Measurements from ENCODE around the gene KIRREL3.

The KIRREL3 gene

GRCh38 chr11:126544108-126545056, 456.2 kb downstream of the KIRREL3 start:
- DNase-seq (ENCODE audit: low spot score) (no peak), FAIRE-seq (no peak)

- no peak for FAIRE-seq
- no peak for DNase-seq (ENCODE audit: low spot score)
Measured at GRCh38 chr11:126543691-126544090, 456.9 kb downstream of the KIRREL3 start.

GRCh38 chr11:126542334-126543015, 458.1 kb downstream of the KIRREL3 start:
- FAIRE-seq: no peak
- no peak for DNase-seq (ENCODE audit: low spot score)

GRCh38 chr11:126538071-126538470, 462.5 kb downstream of the KIRREL3 start:
- DNase-seq (ENCODE audit: low spot score) (no peak), FAIRE-seq (no peak)

- no peak for FAIRE-seq
- no peak for DNase-seq (ENCODE audit: low spot score)
Measured at GRCh38 chr11:126537492-126537891, 463.1 kb downstream of the KIRREL3 start.

- DNase-seq (ENCODE audit: low spot score) (no peak), FAIRE-seq (no peak)
Measured at GRCh38 chr11:126534141-126534805, 466.3 kb downstream of the KIRREL3 start.

- FAIRE-seq (no peak), DNase-seq (ENCODE audit: low spot score) (no peak)
Measured at GRCh38 chr11:126533560-126533959, 467.0 kb downstream of the KIRREL3 start.

GRCh38 chr11:126530416-126530815, 470.2 kb downstream of the KIRREL3 start:
- no peak for FAIRE-seq

GRCh38 chr11:126529037-126529436, 471.5 kb downstream of the KIRREL3 start:
- FAIRE-seq (no peak), DNase-seq (ENCODE audit: low spot score) (no peak)

More at GRCh38 chr11:126530416-126530815, 470.2 kb downstream of the KIRREL3 start:
- no peak for DNase-seq (ENCODE audit: low spot score)

- no peak for DNase-seq (ENCODE audit: low spot score)
- no peak for FAIRE-seq
Measured at GRCh38 chr11:126528075-126528474, 472.5 kb downstream of the KIRREL3 start.

- no peak for DNase-seq (ENCODE audit: low spot score)
- no peak for FAIRE-seq
Measured at GRCh38 chr11:126527651-126528050, 472.9 kb downstream of the KIRREL3 start.

GRCh38 chr11:126526471-126526870, 474.1 kb downstream of the KIRREL3 start:
- FAIRE-seq (no peak), DNase-seq (ENCODE audit: low spot score) (no peak)

- no peak for DNase-seq (ENCODE audit: low spot score)
- no peak for FAIRE-seq
Measured at GRCh38 chr11:126525702-126526101, 474.9 kb downstream of the KIRREL3 start.

- DNase-seq (ENCODE audit: low spot score): no peak
- FAIRE-seq: no peak
Measured at GRCh38 chr11:126525216-126525615, 475.4 kb downstream of the KIRREL3 start.

- FAIRE-seq (no peak), DNase-seq (ENCODE audit: low spot score) (no peak)
Measured at GRCh38 chr11:126523441-126524205, 476.9 kb downstream of the KIRREL3 start.

GRCh38 chr11:126522606-126523005, 478.0 kb downstream of the KIRREL3 start:
- FAIRE-seq: no peak
- DNase-seq (ENCODE audit: low spot score): no peak

- DNase-seq (ENCODE audit: low spot score) (no peak), FAIRE-seq (no peak)
Measured at GRCh38 chr11:126522152-126522551, 478.4 kb downstream of the KIRREL3 start.

- FAIRE-seq: no peak
- DNase-seq (ENCODE audit: low spot score): no peak
Measured at GRCh38 chr11:126521196-126521595, 479.4 kb downstream of the KIRREL3 start.

GRCh38 chr11:126519764-126520734, 480.5 kb downstream of the KIRREL3 start:
- FAIRE-seq: no peak

More at GRCh38 chr11:126519764-126520734, 480.5 kb downstream of the KIRREL3 start:
- no peak for DNase-seq (ENCODE audit: low spot score)

All from RCC 7860 (cell line).